Sciatic nerve (tissue), 2 donors: ENCODE results near the gene SGF29. TPM values are rescaled to one million over a fixed set of nuclear protein-coding genes. Genes with fewer than 3 reads are reported as not detected.
"Not testable (repeated sequence)": the region's sequence is repeated elsewhere in the genome, so short reads cannot be mapped to it uniquely, and the experiment has no call there.

ENCODE experiments used
- ATAC-seq: fragments of 200-7000 bp; cut with Tn5 transposase; one replicate; pipeline ENCODE4 v1.9.1; 2020; ENCODE audit warnings: mild to moderate bottlenecking, moderate library complexity
- DNase-seq: peaks from one replicate; pipeline ENCODE4 v3.0.0-alpha.2; 2020; ENCODE audit warnings: low spot score
- intact Hi-C: fragments of 100-400 bp; cut with DNase I; formaldehyde crosslinking; loops from one replicate; pipeline ENCODE4 v1.14.2; 2022
- total RNA-seq: library from RNA; stranded (reverse); fragmentation: NEBNext Ultra II Directional; extraction: Animal tissue kit (Norgen Biotek cat#: 25700); gene quantifications from one replicate; pipeline ENCODE4 v1.2.1, GENCODE V29; 2021
- donor health status: DM: no; HTN: no; CAD: no.
- donor health status: DM: no; HTN: no; CAD: no.

SGF29 gene
- total RNA-seq, 1 donor from 2014 or later, result 30.9 TPM

DNA sequence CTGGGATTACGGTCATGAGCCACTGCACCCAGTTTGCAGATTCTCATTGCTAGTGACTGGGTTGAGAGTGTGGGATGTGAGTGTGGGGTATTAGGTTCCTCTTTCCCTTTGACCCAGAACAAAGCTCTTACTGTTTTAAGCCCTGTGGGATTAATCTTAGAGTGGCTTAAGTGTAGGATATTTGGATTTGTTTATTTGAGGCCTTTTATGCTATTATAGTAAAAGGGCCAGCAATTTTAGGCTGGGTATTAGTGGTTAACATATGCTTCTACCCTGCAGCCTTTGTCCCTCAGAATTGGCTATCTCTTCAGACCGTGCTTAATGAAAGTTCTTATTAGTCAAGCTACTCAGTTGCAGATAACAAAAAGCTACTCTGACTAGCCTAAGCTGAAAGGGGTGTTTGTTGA, 3.2 kb downstream of the SGF29 start:
- ATAC-seq (no peak), DNase-seq (no peak)
- intact Hi-C loops, result loop anchor here (5.0 kb wide), 1 partner anchor 1145 kb away; no protein-coding TSS in a partner anchor

- intact Hi-C loops, result loop anchor here (5.0 kb wide), 1 partner anchor 1144 kb away; no protein-coding TSS in a partner anchor
- ATAC-seq (no peak), DNase-seq (no peak)
These were observed 4.7 kb downstream of the SGF29 start for GRCh38 chr16:28558456-28558855.

- DNase-seq (no peak), ATAC-seq (no peak)
- intact Hi-C loops, result no loop called here
These were observed 8.0 kb downstream of the SGF29 start for GRCh38 chr16:28561557-28562187.

DNA sequence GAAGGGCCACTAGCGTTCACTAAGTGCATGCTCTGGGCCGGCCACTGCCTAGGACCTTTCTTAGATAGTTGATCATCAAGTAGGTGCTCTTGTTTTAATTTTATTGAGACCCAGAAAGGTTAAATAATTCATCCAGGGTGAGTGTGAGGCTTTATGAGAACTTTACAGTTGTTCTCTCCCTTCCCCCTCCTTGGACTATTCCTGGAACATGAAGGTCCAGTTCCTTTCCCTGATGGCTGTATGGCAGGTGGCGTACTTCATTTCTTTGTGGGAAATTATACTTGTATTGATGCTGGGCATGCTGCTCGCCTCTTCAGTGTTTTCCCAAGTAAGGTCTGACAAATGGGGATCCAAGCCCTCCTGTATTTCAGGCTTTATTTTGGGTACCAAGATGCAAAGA, 8.5 kb downstream of the SGF29 start:
- no peak for ATAC-seq
- DNase-seq, result no peak
- intact Hi-C loops, result no loop called here

GRCh38 chr16:28563218-28563617, 9.5 kb downstream of the SGF29 start:
- DNase-seq (no peak), ATAC-seq (no peak)
- intact Hi-C loops, result no loop called here

DNA sequence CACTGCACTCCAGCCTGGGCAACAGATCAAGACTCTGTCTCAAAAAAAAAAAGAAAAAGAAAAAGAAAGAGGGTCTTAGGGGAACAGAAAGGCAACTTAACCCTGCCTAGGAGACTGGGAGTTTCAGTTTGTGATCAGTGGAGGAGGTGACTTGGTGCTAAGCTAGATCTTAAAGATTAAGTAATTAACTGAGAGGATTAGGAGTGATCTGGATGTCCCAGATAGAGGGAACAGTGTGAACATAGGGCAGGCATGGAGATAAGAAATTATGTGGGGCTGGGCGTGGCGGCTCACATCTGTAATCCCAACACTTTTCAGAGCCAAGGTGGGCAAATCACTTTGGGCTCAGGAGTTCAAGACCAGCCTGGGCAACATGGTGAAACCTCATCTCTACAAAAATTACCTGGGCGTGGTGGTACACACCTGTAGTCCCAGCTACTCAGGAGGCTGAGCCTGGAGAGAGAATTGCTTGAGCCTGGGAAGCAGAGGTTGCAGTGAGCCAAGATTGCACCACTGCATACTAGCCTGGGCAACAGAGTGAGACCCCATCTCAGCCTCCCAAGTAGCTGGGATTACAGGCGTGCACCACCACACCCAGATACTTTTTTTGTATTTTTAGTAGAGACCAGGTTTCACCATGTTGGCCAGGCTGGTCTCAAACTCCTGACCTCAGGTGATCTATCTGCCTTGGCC, 12.7 kb downstream of the SGF29 start:
- DNase-seq, intact Hi-C loops, ATAC-seq: not testable (repeated sequence)

DNA sequence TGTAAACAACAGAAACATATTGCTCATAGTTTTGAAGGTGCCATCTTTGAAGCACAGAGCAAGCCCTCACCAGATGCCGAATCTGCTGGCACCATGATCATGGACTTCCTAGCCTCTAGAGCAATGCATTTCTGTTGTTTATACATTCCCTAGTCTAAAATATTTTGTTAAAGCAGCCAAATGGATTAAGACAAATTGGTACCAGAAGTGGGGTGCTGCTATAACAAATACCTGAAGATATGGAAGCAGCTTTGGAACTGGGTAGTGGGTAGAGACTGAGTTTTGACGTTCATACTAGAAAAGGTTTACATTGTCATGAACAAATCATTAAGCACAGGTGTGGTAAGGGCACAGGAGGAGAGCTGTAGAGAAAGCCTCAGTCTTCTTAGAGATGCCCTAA, 13.6 kb downstream of the SGF29 start:
- DNase-seq (no peak), ATAC-seq (no peak)

GRCh38 chr16:28569021-28569420, 15.3 kb downstream of the SGF29 start:
- DNase-seq, result no peak
- no peak for ATAC-seq
- intact Hi-C loops, result no loop called here

More for the DNA sequence above, 13.6 kb downstream of the SGF29 start:
- intact Hi-C loops, result no loop called here

DNA sequence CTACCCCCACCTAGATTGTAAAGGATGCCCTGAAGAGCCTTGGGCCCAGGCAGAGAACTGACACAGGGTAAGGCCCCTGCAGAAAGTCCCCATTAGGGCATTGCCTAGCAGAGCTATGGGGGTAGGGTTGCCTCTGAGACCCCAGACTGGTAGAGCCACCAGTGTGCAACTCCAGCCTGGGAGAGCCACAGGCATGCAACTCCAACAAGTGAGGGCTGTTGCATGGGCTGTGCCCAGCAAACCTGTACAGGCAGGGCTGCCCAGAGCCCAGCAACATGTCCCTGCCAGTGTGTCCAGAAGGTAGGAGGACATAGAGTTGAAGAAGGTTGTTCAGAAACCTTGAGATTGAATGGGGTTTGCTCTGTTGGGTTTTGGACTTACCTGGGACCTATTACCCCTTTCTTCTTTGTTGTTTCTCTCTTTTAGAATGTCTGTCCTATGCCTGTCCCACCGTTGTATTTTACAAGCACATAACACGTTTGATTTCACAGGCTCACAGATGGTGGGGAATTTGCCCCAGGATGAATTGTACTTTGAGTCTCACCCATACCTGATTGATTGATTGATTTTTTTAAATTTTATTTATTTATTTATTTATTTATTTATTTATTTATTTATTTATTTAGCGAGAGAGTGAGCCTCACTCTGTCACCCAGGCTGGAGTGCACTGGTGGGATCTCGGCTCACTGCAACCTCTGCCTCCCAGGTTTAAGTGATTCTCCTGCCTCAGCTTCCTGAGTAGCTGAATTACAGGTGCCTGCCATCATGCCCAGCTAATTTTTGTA, 16.4 kb downstream of the SGF29 start:
- DNase-seq (no peak), ATAC-seq (no peak)
- intact Hi-C loops, result no loop called here

- ATAC-seq, result peak; percentile 87
- intact Hi-C loops, result no loop called here
- no peak for DNase-seq
These were observed 19.2 kb downstream of the SGF29 start for GRCh38 chr16:28572696-28573510.

DNA sequence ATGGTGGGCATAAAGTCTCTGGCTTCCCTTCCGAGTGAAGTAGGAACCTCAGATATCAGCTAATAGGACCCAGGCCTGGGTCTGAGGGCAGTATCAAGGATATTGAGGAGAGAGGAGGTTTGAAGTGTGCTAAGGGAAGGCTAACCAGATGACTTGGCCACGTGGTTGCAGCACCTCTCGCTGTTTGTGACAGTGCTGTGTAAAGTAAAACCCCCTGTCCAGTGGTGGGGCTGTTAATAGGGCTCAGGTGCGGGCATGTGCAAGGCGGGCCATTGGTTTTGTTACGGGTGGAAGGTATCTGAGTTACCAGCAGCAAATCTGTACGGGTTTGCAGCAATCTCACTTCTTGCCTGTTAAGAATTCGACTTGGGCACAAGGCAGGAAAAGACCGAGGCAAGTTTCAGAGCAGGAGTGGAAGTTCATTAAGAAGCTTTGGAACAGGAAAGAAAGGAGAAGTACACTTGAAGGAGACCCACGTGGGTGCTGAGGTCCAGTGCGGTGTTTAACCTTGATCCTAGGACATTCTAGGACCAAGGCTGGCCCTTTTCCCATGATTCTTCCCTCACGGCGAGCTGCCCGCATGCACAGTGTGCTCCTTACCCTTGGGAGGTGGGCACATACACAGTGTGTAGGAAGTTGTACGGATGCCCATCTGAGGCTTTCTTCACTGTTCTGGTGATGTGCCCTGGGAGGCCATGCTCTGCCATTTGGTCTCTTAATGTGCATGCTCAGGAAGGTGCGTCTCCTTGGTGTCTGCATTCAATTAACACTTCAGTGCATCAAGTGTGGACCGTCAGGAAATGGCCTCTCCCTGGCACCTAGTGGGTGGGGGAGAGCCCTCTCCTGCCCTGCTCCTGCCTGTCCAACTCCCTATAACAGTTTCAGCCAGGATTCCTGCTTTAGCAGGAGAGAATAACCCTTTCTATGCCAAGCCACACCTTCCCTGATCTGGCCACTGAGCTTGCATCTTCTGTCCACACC, 20.3 kb downstream of the SGF29 start:
- intact Hi-C loops, result no loop called here
- ATAC-seq (peak; percentile 5), DNase-seq (no peak)

- intact Hi-C loops, result no loop called here
- ATAC-seq, result no peak
- DNase-seq, result no peak
These were observed 21.2 kb downstream of the SGF29 start for GRCh38 chr16:28574925-28575324.

DNA sequence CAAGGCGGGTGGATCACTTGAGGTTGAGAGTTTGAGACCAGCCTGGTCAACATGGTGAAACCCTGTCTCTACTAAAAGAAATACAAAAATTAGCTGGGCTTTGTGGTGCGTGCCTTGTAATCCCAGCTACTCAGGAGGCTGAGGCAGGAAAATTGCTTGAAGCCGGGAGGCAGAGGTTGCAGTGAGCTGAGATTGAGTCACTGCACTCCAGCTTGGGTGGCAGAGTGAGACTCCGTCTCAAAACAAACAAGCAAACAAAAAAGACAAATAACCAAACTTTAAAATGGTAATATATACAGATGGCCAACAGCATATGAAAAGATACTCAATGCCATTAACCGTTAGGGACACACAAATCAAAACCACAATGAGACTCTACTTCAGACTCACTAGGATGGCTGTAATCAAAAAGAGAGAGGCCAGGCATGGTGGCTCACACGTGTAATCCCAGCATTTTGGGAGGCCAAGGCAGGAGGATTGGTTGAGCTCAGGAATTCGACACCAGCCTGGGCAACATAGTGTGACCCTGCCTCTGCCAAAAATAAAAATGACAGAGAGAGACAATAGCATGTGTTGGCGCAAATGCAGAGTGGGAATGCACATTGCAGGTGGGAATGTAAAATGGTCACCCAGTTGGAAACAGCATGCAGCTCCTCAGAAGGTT, 21.9 kb downstream of the SGF29 start:
- intact Hi-C loops, result no loop called here
- DNase-seq (no peak), ATAC-seq (no peak)

- intact Hi-C loops, result no loop called here
- no peak for ATAC-seq
- no peak for DNase-seq
These were observed 27.1 kb downstream of the SGF29 start for GRCh38 chr16:28580726-28581315.

DNA sequence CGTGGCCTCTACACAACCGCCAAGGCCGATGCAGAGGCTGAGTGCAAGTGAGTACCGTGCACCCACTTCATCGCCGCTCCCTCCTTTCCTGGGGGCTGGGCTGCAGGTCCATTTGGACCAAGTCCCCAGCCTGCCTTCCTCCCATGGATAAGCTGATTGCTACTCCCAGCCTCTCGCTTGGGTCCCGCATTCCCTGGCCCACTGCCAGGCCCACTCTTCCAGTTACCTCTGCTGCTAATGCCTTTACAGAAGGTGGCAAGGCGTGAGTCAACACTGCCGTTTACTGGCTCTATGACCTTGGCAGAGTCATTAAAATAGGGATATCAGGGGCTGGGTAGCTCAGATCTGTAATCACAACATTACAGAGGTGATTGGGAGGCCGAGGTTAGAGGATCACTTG, 32.0 kb downstream of the SGF29 start:
- intact Hi-C loops, result no loop called here
- DNase-seq (no peak), ATAC-seq (no peak)

DNA sequence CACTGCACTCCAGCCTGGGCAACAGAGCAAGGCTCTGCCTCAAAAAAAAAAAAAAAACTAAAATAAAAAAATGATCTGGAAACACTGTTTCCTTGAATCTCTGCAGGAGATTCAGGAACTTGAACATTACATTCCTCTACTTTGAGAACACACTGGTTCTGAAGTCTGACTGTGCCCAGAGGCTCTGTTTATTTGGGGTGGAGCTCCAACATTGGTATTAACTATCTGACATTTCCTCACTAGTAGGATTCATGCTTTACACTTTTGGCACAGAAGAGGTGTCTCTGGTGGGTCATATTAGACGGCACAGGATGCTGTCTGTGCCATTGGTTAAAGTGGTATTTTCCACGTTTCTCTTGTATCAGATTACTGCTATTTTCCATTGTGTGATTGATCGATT, 32.7 kb downstream of the SGF29 start:
- intact Hi-C loops, result no loop called here
- no peak for ATAC-seq
- no peak for DNase-seq

- no peak for ATAC-seq
- DNase-seq, result no peak
- intact Hi-C loops, result no loop called here
These were observed 33.7 kb downstream of the SGF29 start for GRCh38 chr16:28587386-28587785.
